RWPE2 (cell line): ENCODE measurements around the gene CRADD.

Source experiments
- ATAC-seq: fragments of 200-7000 bp; cut with Tn5 transposase; 3 replicates; pipeline ENCODE4 v1.9.1; 2021; ENCODE audit warnings: low read depth
- DNase-seq: peaks from one replicate; pipeline ENCODE4 v3.0.0-alpha.2; 2020; ENCODE audit warnings: low spot score
- H3K27ac ChIP-seq: fragments of 450-650 bp; 2 replicates; pipeline ENCODE4 v1.5.1; 2017; ENCODE audit warnings: mild to moderate bottlenecking; ENCODE audit not compliant: poor library complexity, severe bottlenecking
- H3K27me3 ChIP-seq: fragments of 250-450 bp; sonication (Bioruptor Pico); 2 replicates; pipeline ENCODE4 v1.5.1; 2021; ENCODE audit warnings: mild to moderate bottlenecking, moderate library complexity; ENCODE audit not compliant: insufficient read depth, poor library complexity, severe bottlenecking
- H3K36me3 ChIP-seq: fragments of 250-450 bp; sonication (Bioruptor Pico); 2 replicates; pipeline ENCODE4 v1.5.1; 2020; ENCODE audit warnings: low read depth, mild to moderate bottlenecking, moderate library complexity
- H3K4me1 ChIP-seq: fragments of 250-450 bp; sonication (Bioruptor Pico); 2 replicates; pipeline ENCODE4 v1.5.1; 2021; ENCODE audit warnings: mild to moderate bottlenecking, moderate library complexity; ENCODE audit not compliant: insufficient read depth, poor library complexity, severe bottlenecking
- H3K4me3 ChIP-seq: fragments of 250-450 bp; sonication (Bioruptor Pico); 2 replicates; pipeline ENCODE4 v1.5.1; 2021; ENCODE audit warnings: mild to moderate bottlenecking, moderate library complexity; ENCODE audit not compliant: severe bottlenecking
- H3K9me3 ChIP-seq: fragments of 250-450 bp; sonication (Bioruptor Pico); 2 replicates; pipeline ENCODE4 v1.5.1; 2021; ENCODE audit warnings: mild to moderate bottlenecking, moderate library complexity; ENCODE audit not compliant: severe bottlenecking
- TF ChIP-seq, protein P1 (sequence below): fragments of 450-650 bp; IDR thresholded peaks from one replicate; pipeline ENCODE4 v1.5.1; 2017; ENCODE audit warnings: mild to moderate bottlenecking, moderate library complexity; ENCODE audit not compliant: poor library complexity, severe bottlenecking

Gene CRADD

DNA sequence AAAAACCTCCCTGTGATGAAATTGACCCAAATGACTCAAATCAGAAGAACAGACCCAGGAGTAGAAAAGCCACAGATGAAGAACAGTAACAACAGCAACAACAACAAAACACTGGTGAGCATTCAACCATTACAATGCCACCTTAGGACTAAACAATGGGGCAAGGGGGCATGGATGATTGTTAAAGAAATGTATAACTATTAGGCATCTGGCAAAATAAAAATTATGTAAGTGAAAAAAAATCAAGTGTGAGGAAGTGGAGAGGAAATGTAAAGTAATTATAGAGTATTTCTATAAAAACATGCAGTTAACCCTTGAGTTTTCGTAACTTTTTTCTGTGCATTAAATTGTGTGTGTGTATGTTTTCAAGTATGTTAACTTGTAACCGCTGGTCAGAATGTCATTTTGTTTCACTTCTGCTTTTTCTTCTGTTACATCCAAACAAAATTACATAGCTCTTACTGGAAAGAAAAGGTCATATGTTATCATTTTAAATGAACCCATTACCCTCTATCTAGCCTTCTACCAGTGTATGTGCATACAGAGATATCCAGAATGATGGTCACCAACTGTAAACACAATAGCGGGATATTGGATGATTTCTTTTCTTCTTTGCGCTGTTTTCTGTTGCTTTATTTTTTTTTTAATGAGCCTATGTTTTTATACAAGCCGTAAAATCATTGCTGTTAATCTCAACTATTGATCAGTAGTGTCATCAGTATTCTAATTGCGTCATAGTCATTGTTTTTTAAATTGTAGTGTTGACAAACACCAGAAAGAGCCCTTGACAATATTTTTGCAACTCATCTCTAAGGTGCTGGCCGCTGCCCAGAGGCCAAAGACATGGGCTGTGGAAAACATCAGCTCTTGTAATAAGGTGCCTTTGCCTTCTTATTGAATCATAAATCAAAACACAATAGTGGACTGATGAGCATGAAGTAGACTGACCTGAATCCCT, 170.6 kb downstream of the CRADD start:
- no peak for ATAC-seq

DNA sequence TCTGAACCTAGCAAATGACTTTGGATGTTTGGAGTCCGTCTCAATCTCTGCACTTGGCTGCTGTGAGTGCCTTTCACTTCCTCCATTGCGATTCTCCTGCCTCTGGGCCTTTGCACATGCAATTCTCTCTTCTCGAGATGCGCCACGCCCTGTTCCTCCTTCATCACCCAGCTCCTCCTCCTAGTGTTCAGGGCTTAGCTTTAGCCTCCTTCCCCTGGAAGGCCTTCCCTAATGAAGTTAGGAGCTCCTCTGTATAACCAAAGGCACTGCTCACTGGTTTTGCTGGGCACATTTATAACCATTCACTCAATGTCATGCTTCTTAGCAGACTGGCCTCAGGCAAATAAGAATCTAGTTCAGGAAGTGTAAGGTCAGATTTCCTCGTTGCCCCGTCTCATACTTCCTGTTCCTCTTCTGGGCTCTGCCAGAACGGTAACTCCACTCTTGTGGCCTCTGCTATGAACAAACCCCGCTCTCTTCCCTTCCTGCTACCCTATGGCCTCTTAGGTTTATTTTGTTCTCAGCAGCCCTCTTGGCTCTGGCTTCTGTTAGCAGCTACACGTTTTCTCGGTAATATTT, 171.4 kb downstream of the CRADD start:
- TF ChIP-seq, protein P1, sequence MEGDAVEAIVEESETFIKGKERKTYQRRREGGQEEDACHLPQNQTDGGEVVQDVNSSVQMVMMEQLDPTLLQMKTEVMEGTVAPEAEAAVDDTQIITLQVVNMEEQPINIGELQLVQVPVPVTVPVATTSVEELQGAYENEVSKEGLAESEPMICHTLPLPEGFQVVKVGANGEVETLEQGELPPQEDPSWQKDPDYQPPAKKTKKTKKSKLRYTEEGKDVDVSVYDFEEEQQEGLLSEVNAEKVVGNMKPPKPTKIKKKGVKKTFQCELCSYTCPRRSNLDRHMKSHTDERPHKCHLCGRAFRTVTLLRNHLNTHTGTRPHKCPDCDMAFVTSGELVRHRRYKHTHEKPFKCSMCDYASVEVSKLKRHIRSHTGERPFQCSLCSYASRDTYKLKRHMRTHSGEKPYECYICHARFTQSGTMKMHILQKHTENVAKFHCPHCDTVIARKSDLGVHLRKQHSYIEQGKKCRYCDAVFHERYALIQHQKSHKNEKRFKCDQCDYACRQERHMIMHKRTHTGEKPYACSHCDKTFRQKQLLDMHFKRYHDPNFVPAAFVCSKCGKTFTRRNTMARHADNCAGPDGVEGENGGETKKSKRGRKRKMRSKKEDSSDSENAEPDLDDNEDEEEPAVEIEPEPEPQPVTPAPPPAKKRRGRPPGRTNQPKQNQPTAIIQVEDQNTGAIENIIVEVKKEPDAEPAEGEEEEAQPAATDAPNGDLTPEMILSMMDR: no peak
- DNase-seq (no peak), ATAC-seq (no peak)
- Histone ChIP-seq H3K4me1 (no peaks in the 10 kb centered on the region), H3K4me3 (no peak overlapping the region), H3K27me3 (no peaks in the 10 kb centered on the region), H3K27ac (no peak overlapping the region), H3K36me3 (no peaks in the 10 kb centered on the region), H3K9me3 (no peaks in the 10 kb centered on the region)

More for the DNA sequence above, 170.6 kb downstream of the CRADD start:
- no peak for DNase-seq
- Histone ChIP-seq H3K36me3 (no peaks in the 10 kb centered on the region), H3K27ac (no peak overlapping the region), H3K4me1 (no peaks in the 10 kb centered on the region), H3K4me3 (no peak overlapping the region), H3K27me3 (no peaks in the 10 kb centered on the region), H3K9me3 (no peaks in the 10 kb centered on the region)
- TF ChIP-seq, protein P1: no peak

DNA sequence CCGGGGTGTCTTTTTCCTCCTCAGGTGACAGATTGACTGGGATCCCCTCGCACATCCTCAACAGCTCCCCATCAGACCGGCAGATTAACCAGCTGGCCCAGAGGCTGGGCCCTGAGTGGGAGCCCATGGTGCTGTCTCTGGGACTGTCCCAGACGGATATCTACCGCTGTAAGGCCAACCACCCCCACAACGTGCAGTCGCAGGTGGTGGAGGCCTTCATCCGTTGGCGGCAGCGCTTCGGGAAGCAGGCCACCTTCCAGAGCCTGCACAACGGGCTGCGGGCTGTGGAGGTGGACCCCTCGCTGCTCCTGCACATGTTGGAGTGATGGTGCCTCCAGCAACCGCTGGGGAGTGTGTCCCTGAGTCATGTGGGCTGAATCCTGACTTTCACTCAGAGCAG, 172.8 kb downstream of the CRADD start:
- DNase-seq (no peak), ATAC-seq (no peak)
- no peaks in the 10 kb centered on the region for H3K27me3 ChIP-seq
- no peak overlapping the region for H3K4me3 ChIP-seq
- no peaks in the 10 kb centered on the region for H3K9me3 ChIP-seq
- TF ChIP-seq, protein P1: no peak
- H3K27ac ChIP-seq: no peak overlapping the region
- H3K4me1 ChIP-seq: no peaks in the 10 kb centered on the region
- H3K36me3 ChIP-seq: no peaks in the 10 kb centered on the region

DNA sequence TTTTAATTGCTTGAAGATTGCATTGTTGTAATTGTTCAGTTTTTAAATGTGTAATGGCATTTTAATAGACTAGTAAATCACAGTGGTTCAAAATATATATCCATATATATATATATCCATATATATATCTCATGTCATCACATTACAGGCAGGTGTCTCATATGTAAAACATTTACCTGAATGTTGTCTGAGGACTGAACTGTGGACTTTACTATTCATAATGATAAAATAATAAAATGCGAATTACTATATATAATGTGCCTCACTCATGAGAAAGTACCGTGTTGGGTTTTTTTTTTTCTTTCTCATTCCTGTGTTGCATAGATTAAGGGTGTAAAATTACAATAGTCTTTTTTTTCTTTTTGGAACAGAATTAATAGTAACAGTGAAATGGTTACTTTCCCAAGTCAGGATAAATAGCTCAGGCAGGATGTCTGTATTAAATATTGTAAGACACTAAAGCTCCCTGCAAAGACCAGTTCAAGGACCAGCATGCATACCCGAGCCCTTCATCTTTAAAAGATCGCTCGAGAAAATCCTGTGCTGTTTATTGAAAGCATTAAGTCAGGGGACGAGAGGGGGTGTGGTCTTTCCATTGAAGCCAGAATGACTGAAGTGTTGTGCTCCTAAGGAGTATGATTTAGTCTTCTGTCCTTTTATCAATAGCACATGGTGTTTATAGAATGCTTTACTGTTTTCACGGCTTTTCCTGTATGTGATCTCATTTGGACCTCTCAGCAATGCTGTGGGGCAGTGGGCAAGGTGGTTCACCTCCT, 173.5 kb downstream of the CRADD start:
- ATAC-seq: no peak

More for the DNA sequence above, 173.5 kb downstream of the CRADD start:
- no peaks in the 10 kb centered on the region for H3K27me3 ChIP-seq
- no peaks in the 10 kb centered on the region for H3K4me1 ChIP-seq
- H3K27ac ChIP-seq: no peak overlapping the region
- no peak overlapping the region for H3K4me3 ChIP-seq
- TF ChIP-seq, protein P1: no peak
- no peak for DNase-seq
- no peaks in the 10 kb centered on the region for H3K9me3 ChIP-seq
- H3K36me3 ChIP-seq: no peaks in the 10 kb centered on the region
